K562 (cell line): ENCODE measurements around the gene RPS6KA4. TPM values are rescaled to one million over a fixed set of nuclear protein-coding genes. Genes with fewer than 3 reads are reported as not detected.

Experiments
- DNMT1 ChIP-seq: fragments of 450-650 bp; IDR thresholded peaks from 2 replicates; pipeline ENCODE4 v1.6.1; 2016; ENCODE audit warnings: antibody characterized with exemption, mild to moderate bottlenecking
- HBP1 ChIP-seq: fragments of 450-650 bp; formaldehyde crosslinking; IDR thresholded peaks from 2 replicates; pipeline ENCODE4 v1.4.0; 2022; ENCODE audit warnings: missing genetic modification characterization
- IFI16 ChIP-seq: fragments of 250-450 bp; sonication (Bioruptor Pico); IDR thresholded peaks from 2 replicates; pipeline ENCODE4 v2.1.2; 2022; ENCODE audit warnings: mild to moderate bottlenecking, inconsistent platforms
- KLF1 ChIP-seq: fragments of 450-650 bp; IDR thresholded peaks from 2 replicates; pipeline ENCODE4 v1.6.1; 2016; ENCODE audit warnings: missing genetic modification characterization, missing compliant biosample characterization
- NBN ChIP-seq: fragments of 450-650 bp; IDR thresholded peaks from 2 replicates; pipeline ENCODE4 v1.6.1; 2016; ENCODE audit warnings: low read depth, mild to moderate bottlenecking
- NEUROD1 ChIP-seq: fragments of 150-350 bp; IDR thresholded peaks from 2 replicates; pipeline ENCODE4 v1.6.1; 2014; ENCODE audit warnings: borderline replicate concordance, low read length, low read depth; ENCODE audit not compliant: partially characterized antibody
- POU5F1 ChIP-seq: fragments of 150-350 bp; IDR thresholded peaks from 2 replicates; pipeline ENCODE4 v1.6.1; 2014; ENCODE audit warnings: borderline replicate concordance, low read length, low read depth, mild to moderate bottlenecking; ENCODE audit not compliant: partially characterized antibody
- RBFOX2 ChIP-seq: fragments of 200-400 bp; formaldehyde crosslinking; IDR thresholded peaks from 2 replicates; pipeline ENCODE4 v1.6.1; 2017; ENCODE audit warnings: low read depth, mild to moderate bottlenecking, low read length, moderate library complexity
- UBTF ChIP-seq, 2 experiments: IDR thresholded peaks; 2 replicates each; pipeline ENCODE4 v1.6.1; 2012; ENCODE audit warnings: improper control_type of control experiment in 2 of 2, low read depth in 2 of 2, low read length in 2 of 2, borderline replicate concordance in 1 of 2
- XRCC3 ChIP-seq: fragments of 450-650 bp; IDR thresholded peaks from 2 replicates; pipeline ENCODE4 v1.6.1; 2017; ENCODE audit warnings: mild to moderate bottlenecking, moderate library complexity
- ZBTB26 ChIP-seq: fragments of 450-650 bp; formaldehyde crosslinking; IDR thresholded peaks from 2 replicates; pipeline ENCODE4 v1.4.0; 2022; ENCODE audit warnings: missing genetic modification characterization
- ZFP30 ChIP-seq: fragments of 250-450 bp; sonication (Bioruptor Pico); IDR thresholded peaks from 2 replicates; pipeline ENCODE4 v1.8.0; 2022; ENCODE audit warnings: moderate library complexity, mild to moderate bottlenecking, inconsistent platforms, borderline replicate concordance
- ZNF124 ChIP-seq: sonication (generic); formaldehyde crosslinking; IDR thresholded peaks from 2 replicates; pipeline ENCODE4 v1.8.1; 2022; ENCODE audit warnings: missing genetic modification reagents
- ZNF146 ChIP-seq: IDR thresholded peaks from one replicate; pipeline ENCODE4 v1.6.1; 2018; ENCODE audit warnings: missing compliant biosample characterization; ENCODE audit not compliant: unreplicated experiment
- ZNF212 ChIP-seq: fragments of 450-650 bp; formaldehyde crosslinking; IDR thresholded peaks from 2 replicates; pipeline ENCODE4 v1.4.0; 2020; ENCODE audit warnings: mild to moderate bottlenecking
- ZNF263 ChIP-seq: sonication (generic); formaldehyde crosslinking; IDR thresholded peaks from 2 replicates; pipeline ENCODE4 v1.8.0; 2022; ENCODE audit warnings: mild to moderate bottlenecking, missing genetic modification reagents, borderline replicate concordance
- ZNF3 ChIP-seq: fragments of 250-450 bp; sonication (Bioruptor Pico); IDR thresholded peaks from 2 replicates; pipeline ENCODE4 v1.5.0; 2021; ENCODE audit warnings: mild to moderate bottlenecking, moderate library complexity
- polyA plus RNA-seq, 8 experiments: library from polyadenylated mRNA; depleted of rRNA in 4 of 8; stranded (reverse) in 5 of 8; unstranded in 3 of 8; fragments of >200 nt; fragmentation: Nextera tagmentation in 2 of 8; fragmentation: Illumina TruSeq in 1 of 8; extraction: Ambion mirVana in 2 of 8; extraction: Trizol in 1 of 8; gene quantifications; 2 replicates each; pipeline versions ENCODE4 v1.2.1 to v1.2.3, GENCODE V29; 2011 to 2014; ENCODE audit warnings: inconsistent platforms in 1 of 8, missing spikeins in 1 of 8
- total RNA-seq, 7 experiments: library from RNA; depleted of rRNA in 6 of 7; stranded (reverse); fragments of >200 nt in 6 of 7; fragmentation: Illumina TruSeq in 2 of 7; extraction: Trizol in 2 of 7; gene quantifications; 2 replicates each; pipeline versions ENCODE4 v1.2.1 to v1.2.3, GENCODE V29; 2011 to 2021; ENCODE audit warnings: low replicate concordance in 1 of 7
- TF ChIP-seq, protein P1 (sequence below): fragments of 250-450 bp; sonication (Bioruptor Pico); IDR thresholded peaks from 2 replicates; pipeline ENCODE4 v1.5.0; 2020; ENCODE audit warnings: mild to moderate bottlenecking
- TF ChIP-seq, protein P2 (sequence below): fragments of 450-650 bp; IDR thresholded peaks from 2 replicates; pipeline ENCODE4 v1.6.1; 2016; ENCODE audit warnings: low read depth, mild to moderate bottlenecking, moderate library complexity
- TF ChIP-seq, protein P3 (sequence below): IDR thresholded peaks from 3 replicates; pipeline ENCODE4 v1.6.1; 2011; ENCODE audit warnings: borderline replicate concordance, mild to moderate bottlenecking; ENCODE audit not compliant: insufficient read length, insufficient read depth

RPS6KA4 gene
- total and polyA plus RNA-seq, 9 of the 15 experiments (the other 6 are each of a cell fraction or from before 2014, with no cell fraction given): 0.15 to 23.8 (median 9.8) TPM

GRCh38 chr11:64333556-64333955 is 25.4 kb upstream of the RPS6KA4 start (continued):
- TF ChIP-seq, protein P1, sequence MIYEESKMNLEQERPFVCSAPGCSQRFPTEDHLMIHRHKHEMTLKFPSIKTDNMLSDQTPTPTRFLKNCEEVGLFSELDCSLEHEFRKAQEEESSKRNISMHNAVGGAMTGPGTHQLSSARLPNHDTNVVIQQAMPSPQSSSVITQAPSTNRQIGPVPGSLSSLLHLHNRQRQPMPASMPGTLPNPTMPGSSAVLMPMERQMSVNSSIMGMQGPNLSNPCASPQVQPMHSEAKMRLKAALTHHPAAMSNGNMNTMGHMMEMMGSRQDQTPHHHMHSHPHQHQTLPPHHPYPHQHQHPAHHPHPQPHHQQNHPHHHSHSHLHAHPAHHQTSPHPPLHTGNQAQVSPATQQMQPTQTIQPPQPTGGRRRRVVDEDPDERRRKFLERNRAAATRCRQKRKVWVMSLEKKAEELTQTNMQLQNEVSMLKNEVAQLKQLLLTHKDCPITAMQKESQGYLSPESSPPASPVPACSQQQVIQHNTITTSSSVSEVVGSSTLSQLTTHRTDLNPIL: no peak
- TF ChIP-seq IFI16 (no peak), XRCC3 (no peak), DNMT1 (no peak), ZBTB26 (CRISPR knock-in tag) (no peak), ZFP30 (CRISPR knock-in tag) (no peak), KLF1 (tag) (no peak), ZNF146 (CRISPR knock-in tag) (peak; percentile 98), ZNF124 (CRISPR knock-in tag) (no peak), ZNF263 (CRISPR knock-in tag) (no peak), ZNF212 (CRISPR knock-in tag) (no peak), NEUROD1 (no peak), HBP1 (CRISPR knock-in tag) (no peak), NBN (no peak), RBFOX2 (no peak), UBTF (IDR thresholded peaks at IDR 0.05; ENCODE audit: borderline replicate concordance in 1 of 2, low read depth in 2 of 2, low read length in 2 of 2) (no peak), POU5F1 (no peak), ZNF3 (CRISPR knock-in tag) (no peak)
- TF ChIP-seq, protein P2, sequence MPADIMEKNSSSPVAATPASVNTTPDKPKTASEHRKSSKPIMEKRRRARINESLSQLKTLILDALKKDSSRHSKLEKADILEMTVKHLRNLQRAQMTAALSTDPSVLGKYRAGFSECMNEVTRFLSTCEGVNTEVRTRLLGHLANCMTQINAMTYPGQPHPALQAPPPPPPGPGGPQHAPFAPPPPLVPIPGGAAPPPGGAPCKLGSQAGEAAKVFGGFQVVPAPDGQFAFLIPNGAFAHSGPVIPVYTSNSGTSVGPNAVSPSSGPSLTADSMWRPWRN: no peak
- TF ChIP-seq, protein P3, sequence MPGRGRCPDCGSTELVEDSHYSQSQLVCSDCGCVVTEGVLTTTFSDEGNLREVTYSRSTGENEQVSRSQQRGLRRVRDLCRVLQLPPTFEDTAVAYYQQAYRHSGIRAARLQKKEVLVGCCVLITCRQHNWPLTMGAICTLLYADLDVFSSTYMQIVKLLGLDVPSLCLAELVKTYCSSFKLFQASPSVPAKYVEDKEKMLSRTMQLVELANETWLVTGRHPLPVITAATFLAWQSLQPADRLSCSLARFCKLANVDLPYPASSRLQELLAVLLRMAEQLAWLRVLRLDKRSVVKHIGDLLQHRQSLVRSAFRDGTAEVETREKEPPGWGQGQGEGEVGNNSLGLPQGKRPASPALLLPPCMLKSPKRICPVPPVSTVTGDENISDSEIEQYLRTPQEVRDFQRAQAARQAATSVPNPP: no peak
